GM18868 (cell line): Measurements from ENCODE around the gene TNFRSF1B.

ENCODE experiments used
- ATAC-seq: cut with Tn5 transposase; IDR thresholded peaks from one replicate; pipeline ENCODE4 v1.9.1; 2021; ENCODE audit warnings: mild to moderate bottlenecking, moderate library complexity; ENCODE audit not compliant: unreplicated experiment

Gene TNFRSF1B

DNA sequence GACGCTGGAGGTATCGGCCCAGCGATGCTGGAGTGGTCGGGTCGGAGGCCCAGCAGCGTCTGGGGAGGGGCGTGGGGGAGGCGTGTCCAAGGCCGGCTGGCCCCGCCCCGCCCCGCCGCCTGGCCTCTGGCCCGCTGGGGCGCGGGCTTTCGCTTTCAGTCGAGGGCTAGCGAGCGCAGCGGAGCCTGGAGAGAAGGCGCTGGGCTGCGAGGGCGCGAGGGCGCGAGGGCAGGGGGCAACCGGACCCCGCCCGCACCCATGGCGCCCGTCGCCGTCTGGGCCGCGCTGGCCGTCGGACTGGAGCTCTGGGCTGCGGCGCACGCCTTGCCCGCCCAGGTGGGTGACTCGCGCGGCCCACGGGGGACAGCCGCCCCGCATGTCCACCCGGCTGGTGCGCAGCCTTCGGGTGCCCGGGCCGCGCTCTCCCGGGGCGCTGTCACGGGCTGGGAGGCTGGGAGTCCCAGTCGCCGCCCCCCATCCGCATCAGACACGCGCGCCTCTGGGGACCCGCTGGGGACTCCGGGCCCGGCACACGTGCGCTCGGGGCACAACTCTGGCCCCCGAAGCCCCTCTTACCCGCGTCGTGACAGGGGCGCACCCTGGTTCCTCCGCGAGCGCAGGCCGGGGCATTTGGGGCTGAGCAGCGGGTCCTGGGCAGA, at the start of gene TNFRSF1B:
Gene TNFRSF1B (plus strand): TSS at position 158 of the 659 bp plus-strand sequence. CDS start 101 bp downstream, at position 259.
- peak; percentile 53 for ATAC-seq

DNA sequence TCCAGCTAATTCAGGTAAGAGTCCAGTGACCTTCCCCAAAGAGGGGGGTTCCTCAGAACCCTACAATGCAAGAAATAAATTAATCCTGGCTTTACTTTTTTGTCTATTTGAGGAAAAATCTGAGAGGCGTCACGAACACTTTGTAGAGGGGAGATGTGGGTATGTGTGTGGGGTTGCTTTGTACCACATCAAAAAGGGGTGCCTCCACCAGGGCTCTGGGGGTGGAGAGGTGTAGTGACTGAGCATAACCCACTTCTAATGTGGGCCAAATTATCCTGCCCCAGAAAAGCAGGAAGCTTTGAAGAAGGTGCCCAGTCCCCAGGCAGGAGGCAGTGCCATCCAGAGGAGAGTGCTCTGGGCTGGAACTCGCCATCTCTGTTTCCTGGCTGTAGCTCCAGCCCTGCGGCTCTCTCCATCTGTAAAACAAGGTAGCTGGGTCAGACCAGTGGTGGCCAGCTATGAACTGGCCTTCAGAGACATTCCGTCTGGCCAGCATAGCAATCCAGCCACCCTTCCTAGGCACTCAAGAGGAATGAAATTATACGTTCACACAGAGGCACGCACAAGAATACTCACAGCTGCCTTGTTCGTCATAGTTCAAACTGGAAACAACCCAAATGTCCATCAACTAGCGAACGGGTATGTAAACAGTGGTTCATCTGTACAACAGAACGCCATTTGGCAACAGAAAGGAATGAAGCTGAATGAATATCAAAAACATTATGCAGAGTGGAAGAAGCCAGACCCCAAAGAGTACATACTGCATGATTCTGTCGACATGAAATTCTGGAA, 45.4 kb upstream of the TNFRSF1B start:
- no peak for ATAC-seq

DNA sequence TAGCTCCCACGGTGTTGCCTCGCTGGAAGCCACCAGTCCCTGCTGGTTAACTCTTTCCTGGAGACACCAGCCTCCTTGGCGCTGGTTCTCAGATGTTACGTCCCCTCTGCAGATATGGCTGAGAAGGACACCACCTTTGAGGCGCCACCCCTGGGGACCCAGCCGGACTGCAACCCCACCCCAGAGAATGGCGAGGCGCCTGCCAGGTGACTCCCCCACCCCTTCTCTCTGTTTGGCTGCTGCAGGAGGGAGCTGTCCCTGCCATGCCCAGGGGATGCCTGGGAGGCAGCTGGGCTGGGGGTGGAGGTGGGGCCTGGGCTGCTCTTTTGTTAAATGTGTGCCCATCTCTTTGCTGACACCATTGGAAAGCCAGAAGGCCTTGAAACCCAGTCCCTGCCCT, 43.6 kb upstream of the TNFRSF1B start:
- ATAC-seq: no peak

DNA sequence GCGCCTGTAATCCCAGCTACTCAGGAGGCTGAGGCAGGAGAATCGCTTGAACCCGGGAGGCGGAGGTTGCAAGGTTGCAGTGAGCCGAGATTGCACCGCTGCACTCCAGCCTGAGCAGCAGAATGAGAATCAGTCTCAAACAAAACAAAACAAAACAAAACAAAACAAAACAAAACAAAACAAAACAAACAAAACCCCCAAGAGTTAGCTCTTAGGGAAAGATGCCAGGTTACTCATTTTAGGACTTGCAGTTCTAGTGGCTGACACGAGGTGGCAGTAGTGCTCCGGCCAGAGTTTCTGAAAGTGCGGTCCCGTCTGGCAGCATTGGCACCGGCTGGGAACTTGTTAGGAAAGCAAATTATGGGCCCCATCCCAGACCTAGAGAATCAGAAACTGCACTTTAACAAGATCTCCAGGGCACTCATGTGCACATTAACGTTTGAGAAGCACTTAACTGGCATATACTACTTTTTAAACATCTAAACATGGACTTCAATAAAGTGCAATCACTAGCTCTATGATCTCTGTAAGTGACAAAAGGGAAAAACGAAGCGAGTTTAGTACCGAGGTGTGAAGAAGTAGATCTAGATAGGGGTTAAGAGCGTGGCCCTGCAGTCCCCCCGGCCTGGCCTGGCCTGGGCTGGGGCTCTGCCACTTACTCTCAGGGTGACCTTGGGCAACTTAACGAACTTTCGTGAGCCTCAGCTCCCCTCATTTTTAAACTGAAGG, 41.9 kb upstream of the TNFRSF1B start:
- ATAC-seq: no peak

DNA sequence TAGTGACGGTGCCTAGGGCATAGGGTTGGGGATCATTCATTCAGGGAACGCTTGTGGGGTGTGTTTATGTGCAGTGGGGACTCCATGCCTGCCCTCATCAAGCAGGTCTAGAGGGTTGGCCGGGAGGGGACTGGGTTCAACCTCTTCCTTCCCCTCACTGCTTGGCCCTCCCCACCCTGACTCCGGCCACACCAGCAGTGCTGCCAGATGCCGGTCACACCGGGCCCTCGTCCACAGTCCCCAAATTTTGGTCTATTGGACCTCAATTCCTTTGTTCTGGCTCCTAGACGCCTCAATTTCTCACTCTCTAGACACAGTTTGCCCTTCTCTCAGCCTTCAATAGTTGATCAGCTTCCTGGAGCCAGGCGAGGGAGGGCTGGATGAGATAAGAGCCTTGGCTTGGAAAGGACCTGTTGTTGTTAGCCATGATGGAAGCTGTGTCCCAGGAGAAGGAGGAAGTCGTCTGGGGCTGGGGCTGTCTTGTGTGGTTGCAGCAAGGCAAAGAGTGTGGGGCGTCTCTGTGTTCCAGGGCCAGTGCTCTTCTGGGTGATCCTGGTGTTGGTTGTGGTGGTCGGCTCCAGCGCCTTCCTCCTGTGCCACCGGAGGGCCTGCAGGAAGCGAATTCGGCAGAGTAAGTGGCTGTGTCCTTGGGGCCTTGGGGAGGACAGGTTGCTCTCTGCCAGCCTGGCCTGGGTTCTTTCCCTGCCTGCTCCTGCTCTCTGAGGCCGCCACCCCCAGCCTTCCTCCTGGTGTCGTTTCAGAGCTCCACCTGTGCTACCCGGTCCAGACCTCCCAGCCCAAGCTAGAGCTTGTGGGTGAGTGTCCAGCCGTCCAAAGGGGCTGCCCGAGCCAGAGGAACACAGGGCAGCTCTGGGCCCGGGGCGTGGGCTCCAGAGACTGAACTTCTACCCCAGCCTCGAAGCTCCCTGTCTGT, 41.1 kb upstream of the TNFRSF1B start:
- no peak for ATAC-seq

DNA sequence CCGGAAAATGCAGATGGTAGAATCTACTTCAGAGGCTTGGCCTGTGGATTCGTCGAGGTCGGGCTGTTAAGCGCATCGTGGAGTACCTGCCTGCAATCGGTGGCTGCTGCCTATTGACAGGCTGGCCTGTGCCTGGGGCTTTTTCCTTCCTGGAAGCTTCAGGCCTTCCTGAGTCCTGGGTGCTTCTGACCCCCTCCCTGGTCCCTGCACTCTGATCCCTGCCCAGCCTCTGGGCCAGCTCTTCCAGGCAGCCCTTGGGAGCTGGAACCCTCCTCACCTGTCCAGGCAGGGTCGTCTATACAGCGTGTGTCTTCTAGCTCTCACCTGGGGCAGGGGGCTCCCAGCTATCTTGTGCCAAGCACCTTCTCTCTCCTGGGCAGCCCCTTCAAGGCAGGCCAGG, 40.0 kb upstream of the TNFRSF1B start:
- no peak for ATAC-seq

DNA sequence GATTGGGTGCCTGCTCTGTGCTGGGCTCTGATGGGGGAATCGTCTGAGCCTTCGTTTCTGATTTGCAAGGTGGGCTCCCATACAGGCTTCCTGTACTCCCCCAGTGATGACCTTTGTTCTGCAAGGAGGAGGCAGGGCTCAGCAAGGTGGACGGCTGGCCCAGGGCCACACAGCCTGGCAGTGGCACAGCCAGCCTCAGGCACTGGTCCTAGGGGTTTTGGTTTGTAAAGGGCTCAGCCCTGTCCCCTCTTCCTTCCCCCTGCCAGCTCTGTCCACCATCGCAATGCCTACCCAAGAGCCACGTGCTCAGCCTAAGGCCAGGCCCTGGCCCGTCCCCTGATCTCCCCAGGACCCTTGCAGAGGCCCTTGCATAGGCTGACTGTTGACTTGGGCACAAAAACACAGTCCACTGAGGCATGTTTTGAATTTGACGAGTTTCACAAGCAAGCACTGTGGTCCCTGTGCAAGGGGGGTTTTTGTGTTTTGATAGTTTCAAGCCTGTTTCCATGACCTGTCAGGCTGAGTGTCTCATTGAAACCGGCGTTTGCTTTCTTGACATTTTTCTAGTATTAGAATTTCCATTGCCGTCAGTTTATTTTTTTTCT, 39.5 kb upstream of the TNFRSF1B start:
- ATAC-seq: no peak

DNA sequence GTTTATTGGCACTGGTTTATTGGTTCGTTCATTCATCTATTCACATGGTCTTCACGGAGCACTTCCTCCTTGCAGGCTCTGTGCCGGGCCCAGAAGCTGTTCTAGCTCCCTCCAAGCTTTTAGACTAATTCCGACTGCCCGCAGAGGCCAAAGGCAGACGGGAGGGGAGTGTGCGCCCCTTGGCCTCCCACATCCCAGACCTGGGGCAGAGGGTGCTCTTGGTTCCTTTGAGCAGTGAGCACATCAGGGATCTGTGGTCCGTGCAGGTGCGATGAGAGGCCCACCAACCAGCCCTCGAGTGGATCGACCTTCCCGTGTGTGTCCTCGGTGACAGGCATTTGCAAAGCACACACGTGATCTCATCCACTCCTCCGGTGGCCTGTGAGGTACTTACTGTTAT, 38.7 kb upstream of the TNFRSF1B start:
- ATAC-seq: no peak

DNA sequence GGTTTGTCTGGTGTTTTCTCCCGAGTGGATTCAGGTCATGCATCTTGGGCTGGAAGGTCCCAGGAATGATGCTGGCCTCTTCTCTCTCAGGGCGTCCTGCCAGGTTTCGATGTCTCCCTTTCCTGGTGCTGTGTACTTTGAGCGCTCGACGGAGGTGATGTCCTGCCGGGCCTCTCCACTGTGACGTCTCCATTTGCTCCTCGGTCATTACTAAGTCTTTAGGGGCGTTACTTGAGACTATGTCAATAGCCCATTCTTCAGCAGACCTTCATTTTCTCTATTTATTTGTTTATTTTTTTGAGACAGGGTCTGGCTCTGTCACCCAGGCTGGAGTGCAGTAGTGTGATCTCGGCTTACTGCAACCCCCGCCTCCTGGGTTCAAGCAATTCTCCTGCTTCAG, 37.2 kb upstream of the TNFRSF1B start:
- no peak for ATAC-seq

DNA sequence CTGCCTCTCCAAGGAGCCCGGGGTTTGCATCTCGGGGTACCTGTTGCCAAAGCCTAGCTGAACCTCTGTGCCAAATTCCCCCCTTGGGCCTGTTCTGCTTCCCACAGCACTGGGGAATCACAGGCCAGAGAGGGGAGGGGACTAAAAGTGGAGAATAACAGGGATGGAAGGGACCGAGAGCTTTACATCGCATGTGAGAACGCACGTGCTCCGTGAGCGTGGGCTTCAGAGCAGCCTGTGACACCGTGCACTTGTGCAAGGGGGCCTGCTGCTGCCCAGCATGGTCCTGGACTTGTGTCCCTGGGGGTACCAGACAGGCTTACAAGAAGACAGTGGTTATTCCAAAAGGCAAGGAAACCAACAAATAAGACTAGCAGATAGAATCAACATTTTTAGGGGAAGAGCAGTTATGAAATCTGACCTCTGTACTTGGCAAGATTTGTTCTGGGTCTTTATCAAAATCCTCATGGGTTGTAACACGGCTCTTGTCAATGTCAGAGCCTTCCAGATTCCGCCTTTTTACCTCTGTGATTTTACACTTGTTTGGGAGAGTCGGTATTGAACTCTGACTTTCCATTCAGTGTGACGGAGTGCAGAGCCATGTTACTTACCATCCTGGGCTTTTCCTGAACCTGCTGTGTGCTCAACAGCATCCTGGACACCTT, 36.2 kb upstream of the TNFRSF1B start:
- no peak for ATAC-seq

DNA sequence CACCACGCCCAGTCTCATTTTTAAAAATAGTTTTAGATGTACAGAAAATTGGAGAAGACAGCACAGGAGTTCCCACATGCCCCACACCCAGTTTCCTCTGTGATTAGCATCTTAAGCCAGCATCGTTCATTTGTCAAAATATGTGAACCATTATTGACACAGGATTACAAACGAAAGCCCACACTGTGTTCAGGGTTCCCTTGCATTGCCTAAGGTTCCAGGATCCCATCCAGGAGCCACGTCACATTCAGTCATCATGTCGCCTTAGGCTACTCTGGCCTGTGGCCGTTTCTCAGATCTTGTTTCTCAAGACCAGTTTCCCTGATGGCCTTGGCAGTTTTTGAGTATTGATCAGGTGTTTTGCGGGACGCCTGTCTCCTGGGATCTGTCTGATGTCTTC, 34.7 kb upstream of the TNFRSF1B start:
- ATAC-seq: no peak

DNA sequence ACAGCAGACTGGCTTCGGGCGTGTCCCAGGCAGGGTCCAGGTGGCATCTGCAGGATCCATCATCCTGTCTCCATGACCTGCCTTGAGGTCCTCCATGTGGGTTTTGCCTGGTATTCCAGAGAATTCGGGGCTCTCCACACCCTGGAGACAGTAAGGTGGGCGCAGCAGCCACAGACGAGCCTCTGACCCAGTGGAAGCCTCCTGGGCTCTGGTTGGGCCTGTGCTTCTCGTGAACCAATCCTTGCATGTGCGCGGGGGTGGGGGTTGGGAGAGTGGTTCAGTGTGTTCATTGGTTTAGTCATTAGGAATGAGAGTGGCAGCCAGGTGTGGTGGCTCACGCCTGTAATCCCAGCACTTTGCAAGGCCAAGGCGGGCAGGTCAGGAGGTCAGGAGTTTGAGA, 32.1 kb upstream of the TNFRSF1B start:
- ATAC-seq: no peak

DNA sequence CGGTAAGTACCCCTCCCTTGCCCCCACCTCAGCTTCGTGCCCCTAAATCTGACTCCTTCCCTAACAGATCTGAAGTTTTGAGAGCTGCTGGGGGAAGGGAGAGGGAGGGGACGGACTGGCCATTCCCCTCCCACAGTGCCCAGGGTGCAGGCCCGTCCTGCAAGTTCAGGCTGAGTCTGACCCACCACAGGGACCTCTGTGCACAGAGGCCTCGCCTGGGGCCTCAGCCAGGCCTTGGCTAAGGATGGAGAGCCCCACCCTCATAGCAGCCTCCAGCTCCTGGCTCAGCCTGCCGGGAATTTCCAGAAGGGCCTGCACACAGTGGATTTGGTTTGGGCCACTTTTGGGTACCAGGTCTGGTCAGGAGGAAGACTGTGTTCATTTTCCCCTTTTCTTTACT, 31.2 kb upstream of the TNFRSF1B start:
- no peak for ATAC-seq

DNA sequence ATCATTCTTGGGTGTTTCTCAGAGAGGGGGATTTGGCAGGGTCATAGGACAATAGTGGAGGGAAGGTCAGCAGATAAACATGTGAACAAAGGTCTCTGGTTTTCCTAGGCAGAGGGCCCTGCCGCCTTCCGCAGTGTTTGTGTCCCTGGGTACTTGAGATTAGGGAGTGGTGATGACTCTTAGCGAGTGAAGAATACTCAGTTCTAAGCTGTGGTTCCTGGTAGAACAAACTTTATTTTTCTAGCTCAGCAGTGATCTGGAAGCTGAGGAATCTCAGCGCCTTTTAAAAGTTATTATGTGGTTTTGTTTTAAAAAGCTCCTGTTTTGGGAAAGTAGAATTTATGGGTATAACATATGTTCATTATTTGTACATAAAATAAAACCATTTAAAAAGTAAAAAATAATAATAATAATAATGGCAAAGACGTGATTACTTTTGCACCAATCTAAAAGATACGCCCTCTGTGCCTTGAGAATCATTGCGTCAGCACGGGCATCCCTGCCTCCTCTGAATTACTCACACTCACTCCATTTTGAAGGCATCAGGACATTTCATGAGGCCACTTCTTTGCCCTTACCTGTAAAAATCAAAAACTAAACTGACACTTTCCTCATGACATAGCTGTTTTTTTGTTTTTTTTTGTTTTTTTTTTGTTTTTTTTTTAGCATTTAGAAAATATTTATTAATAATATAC, 29.7 kb upstream of the TNFRSF1B start:
- no peak for ATAC-seq

DNA sequence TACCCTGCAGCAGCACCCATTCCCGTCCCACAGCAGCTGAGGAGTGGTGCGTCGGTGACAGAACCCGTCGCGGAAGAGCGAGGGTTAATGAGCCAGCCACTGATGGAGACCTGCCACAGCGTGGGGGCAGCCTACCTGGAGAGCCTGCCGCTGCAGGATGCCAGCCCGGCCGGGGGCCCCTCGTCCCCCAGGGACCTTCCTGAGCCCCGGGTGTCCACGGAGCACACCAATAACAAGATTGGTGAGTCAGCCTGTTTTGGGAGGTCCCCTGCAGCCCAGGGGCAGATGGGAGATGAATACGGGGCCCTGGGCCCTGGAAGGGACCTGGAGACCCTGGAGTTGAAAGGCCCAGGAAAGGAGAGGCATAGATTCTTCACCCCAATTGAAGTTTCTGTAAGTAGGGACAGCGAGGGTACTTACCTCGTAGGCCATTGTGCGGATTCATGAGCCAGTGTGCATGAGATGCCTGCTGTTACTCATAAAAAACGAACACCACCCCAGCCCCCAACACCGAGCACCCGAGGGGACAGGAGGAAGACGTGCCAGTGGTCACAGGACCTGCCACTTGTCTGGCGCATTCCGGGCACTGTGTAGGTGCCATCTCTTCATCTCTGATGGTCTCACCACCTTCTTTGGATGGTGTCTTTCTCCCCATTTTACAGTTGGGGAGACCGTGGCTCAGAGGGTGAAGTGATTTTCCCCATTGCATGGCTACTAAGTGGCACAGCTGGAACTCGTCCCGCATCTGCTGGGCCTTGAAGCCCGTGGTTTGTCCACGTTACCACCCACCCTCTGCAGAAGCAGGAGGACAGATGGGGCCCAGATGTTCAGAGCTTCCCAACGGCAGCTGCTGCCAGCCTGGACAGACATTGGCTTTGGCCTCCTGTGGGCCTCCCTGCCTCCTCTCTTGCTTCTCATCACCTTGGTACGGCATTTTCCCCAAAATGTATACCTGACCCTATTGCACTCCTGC, 28.3 kb upstream of the TNFRSF1B start:
- no peak for ATAC-seq

DNA sequence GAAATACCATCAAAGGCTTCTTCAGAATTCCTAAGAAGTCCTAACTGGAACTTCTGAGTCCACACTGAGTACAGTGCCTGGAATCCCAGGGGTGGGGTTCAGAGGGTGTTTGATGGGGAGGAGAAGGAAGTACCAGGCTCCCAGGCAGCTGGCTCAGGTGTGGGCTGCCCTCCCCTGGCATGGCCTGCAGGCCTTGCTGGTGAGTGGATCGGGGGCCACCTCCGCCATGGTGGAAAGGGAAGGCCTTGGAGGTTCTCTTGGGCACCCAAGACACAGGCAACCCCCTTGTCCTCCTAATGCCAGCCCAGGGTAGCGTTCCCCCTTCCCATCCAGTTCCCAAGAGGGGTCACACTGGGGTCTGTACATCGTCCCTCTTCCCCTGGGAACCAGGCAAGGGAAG, 26.8 kb upstream of the TNFRSF1B start:
- no peak for ATAC-seq

DNA sequence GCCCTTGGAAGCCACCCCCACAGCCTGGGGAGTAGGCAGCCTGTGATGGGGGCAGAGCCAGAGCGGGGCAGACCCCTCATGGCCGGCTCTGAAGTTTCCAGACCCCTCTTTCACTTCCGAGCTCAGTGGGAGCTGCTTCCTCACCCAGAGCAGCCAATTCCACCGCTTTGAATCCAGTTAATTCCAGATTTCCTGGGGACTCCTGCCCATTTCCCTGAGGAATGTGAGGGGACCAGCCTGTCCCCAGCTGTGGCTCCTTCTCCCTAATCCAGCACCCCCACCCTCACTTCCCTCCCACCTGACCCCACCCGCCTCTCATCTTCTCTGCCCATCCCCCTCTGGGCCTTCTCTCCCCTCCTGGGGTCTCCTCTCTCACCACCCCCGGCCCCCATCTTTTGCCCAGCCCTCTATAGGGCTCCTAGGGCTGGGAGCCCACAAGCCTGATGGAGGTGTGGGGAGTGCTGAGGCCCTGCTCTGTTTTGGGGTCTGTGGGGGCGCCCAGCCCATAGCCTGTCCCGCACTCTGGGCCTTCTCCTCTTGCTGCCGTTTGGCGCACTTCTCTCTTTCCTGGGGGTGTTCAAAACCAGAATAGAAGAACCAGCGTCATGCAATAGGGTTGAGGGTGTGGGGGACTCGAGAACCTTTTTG, 26.2 kb upstream of the TNFRSF1B start:
- ATAC-seq: no peak
